Esophagus muscularis mucosa (tissue), 3 donors: ENCODE measurements around the gene FAM107B.

ENCODE experiments used
- CTCF ChIP-seq, 3 experiments: fragments of 200-600 bp in 2 of 3; fragments of 450-650 bp in 1 of 3; sonication (generic) in 2 of 3; IDR thresholded peaks; one replicate each; pipeline ENCODE4 v1.5.1; 2017 to 2019; ENCODE audit warnings: antibody characterized with exemption in 3 of 3, mild to moderate bottlenecking in 2 of 3, moderate library complexity in 1 of 3
- POLR2A ChIP-seq: fragments of 450-650 bp; IDR thresholded peaks from one replicate; pipeline ENCODE4 v1.6.1; 2017; ENCODE audit warnings: antibody characterized with exemption, moderate library complexity, mild to moderate bottlenecking, low read depth
- POLR2AphosphoS5 ChIP-seq, 2 donors: sonication (generic); formaldehyde crosslinking; IDR thresholded peaks; one replicate each; pipeline ENCODE4 v1.6.1; 2017; ENCODE audit warnings: antibody characterized with exemption in 2 of 2

GRCh38 chr10:14584661-14585060 lies 190.0 kb downstream of the FAM107B start:
- TF ChIP-seq CTCF (IDR thresholded peaks at IDR 0.05) (no peak), POLR2AphosphoS5 (IDR thresholded peaks at IDR 0.05) (no peak), POLR2A (no peak)
